Endodermal cell (in vitro differentiated cells): Measurements from ENCODE around the gene SLC39A1. TPM values are rescaled to one million over a fixed set of nuclear protein-coding genes. Genes with fewer than 3 reads are reported as not detected.

ENCODE experiments used
- DNase-seq: peaks from one replicate; pipeline ENCODE4 v3.0.0-alpha.2; 2017
- H3K27ac ChIP-seq: 2 replicates; pipeline ENCODE4 v1.5.1; 2013; ENCODE audit warnings: mild to moderate bottlenecking, low read depth, low read length, moderate library complexity
- H3K27me3 ChIP-seq: 2 replicates; pipeline ENCODE4 v1.6.1; 2013; ENCODE audit warnings: mild to moderate bottlenecking, low read length, moderate library complexity; ENCODE audit not compliant: insufficient read depth, control insufficient read depth, poor library complexity, severe bottlenecking
- H3K36me3 ChIP-seq: 2 replicates; pipeline ENCODE4 v1.7.0; 2013; ENCODE audit warnings: mild to moderate bottlenecking, low read length, moderate library complexity; ENCODE audit not compliant: control insufficient read depth, insufficient read depth
- H3K4me1 ChIP-seq: one replicate; pipeline ENCODE4 v1.7.0; 2013; ENCODE audit warnings: low read length; ENCODE audit not compliant: control insufficient read depth, insufficient read depth
- H3K4me3 ChIP-seq: 2 replicates; pipeline ENCODE4 v1.5.1; 2013; ENCODE audit warnings: mild to moderate bottlenecking, low read length, moderate library complexity
- H3K9ac ChIP-seq: 2 replicates; pipeline ENCODE4 v1.6.1; 2013; ENCODE audit warnings: mild to moderate bottlenecking, low read length, moderate library complexity; ENCODE audit not compliant: poor library complexity, severe bottlenecking; ENCODE audit errors: extremely low read depth
- H3K9me3 ChIP-seq: 2 replicates; pipeline ENCODE4 v1.6.1; 2013; ENCODE audit warnings: mild to moderate bottlenecking, low read length, moderate library complexity; ENCODE audit not compliant: control insufficient read depth
- H3K27ac Mint-ChIP-seq: 2 replicates; pipeline ENCODE4 v1.8.0; 2020; ENCODE audit warnings: mixed read lengths
- H3K27me3 Mint-ChIP-seq: 2 replicates; pipeline ENCODE4 v1.8.0; 2021; ENCODE audit warnings: mild to moderate bottlenecking, mixed read lengths; ENCODE audit not compliant: insufficient read depth
- H3K36me3 Mint-ChIP-seq: 2 replicates; pipeline ENCODE4 v1.8.0; 2020; ENCODE audit warnings: low read depth, mixed read lengths
- H3K4me1 Mint-ChIP-seq: 2 replicates; pipeline ENCODE4 v1.8.0; 2020; ENCODE audit warnings: mixed read lengths
- H3K4me3 Mint-ChIP-seq: 2 replicates; pipeline ENCODE4 v1.8.0; 2020; ENCODE audit warnings: mild to moderate bottlenecking, moderate library complexity, mixed read lengths
- H3K9me3 Mint-ChIP-seq: 2 replicates; pipeline ENCODE4 v1.8.0; 2020; ENCODE audit warnings: mild to moderate bottlenecking, mixed read lengths
- WGBS, 2 experiments: methylation state at CpG; one replicate each; pipeline versions ENCODE4 v1.1.5 to v1.1.7; 2013; ENCODE audit warnings: missing lambda C conversion rate in 2 of 2, mixed read lengths in 1 of 2; ENCODE audit not compliant: insufficient coverage in 1 of 2, insufficient read length in 1 of 2; 5-methylcytosine and 5-hydroxymethylcytosine counted together
- total RNA-seq, 2 donors: library from RNA; stranded (reverse); fragmentation: NEBNext Ultra II Directional in 1 of 2; extraction: Animal tissue kit (Norgen Biotek cat#: 25700) in 1 of 2; gene quantifications; 2 replicates in 1 of 2; 3 replicates in 1 of 2; pipeline ENCODE4 v1.2.1, GENCODE V29; 2021
- TF ChIP-seq, protein P1 (sequence below): fragments of 200-600 bp; sonication (generic); conservative IDR thresholded peaks from 2 replicates; pipeline ENCODE4 v1.5.0; 2021; ENCODE audit warnings: antibody characterized with exemption, mild to moderate bottlenecking

SLC39A1 gene
- total RNA-seq, 2 donors from 2014 or later: 129 to 154 TPM

- 90 to 94% methylated on average over 7 to 8 of the region's 8 CpGs for WGBS, 2 experiments
- Mint-ChIP-seq H3K4me3 (no peak overlapping the region), H3K27ac (no peak overlapping the region), H3K36me3 (peaks cover 57% of the 10 kb centered on the region), H3K27me3 (no peaks in the 10 kb centered on the region), H3K4me1 (no peaks in the 10 kb centered on the region), H3K9me3 (no peaks in the 10 kb centered on the region)
- H3K27ac ChIP-seq: no peak overlapping the region
- no peaks in the 10 kb centered on the region for H3K27me3 ChIP-seq
- no peak for DNase-seq
- H3K4me3 ChIP-seq: no peak overlapping the region
- no peak overlapping the region for H3K9ac ChIP-seq
- no peaks in the 10 kb centered on the region for H3K4me1 ChIP-seq
- H3K9me3 ChIP-seq: no peaks in the 10 kb centered on the region
- TF ChIP-seq, protein P1, sequence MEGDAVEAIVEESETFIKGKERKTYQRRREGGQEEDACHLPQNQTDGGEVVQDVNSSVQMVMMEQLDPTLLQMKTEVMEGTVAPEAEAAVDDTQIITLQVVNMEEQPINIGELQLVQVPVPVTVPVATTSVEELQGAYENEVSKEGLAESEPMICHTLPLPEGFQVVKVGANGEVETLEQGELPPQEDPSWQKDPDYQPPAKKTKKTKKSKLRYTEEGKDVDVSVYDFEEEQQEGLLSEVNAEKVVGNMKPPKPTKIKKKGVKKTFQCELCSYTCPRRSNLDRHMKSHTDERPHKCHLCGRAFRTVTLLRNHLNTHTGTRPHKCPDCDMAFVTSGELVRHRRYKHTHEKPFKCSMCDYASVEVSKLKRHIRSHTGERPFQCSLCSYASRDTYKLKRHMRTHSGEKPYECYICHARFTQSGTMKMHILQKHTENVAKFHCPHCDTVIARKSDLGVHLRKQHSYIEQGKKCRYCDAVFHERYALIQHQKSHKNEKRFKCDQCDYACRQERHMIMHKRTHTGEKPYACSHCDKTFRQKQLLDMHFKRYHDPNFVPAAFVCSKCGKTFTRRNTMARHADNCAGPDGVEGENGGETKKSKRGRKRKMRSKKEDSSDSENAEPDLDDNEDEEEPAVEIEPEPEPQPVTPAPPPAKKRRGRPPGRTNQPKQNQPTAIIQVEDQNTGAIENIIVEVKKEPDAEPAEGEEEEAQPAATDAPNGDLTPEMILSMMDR: no peak
- H3K36me3 ChIP-seq: peaks cover 40% of the 10 kb centered on the region
These were observed 22.6 kb downstream of the SLC39A1 start for GRCh38 chr1:153940756-153941155.

- Mint-ChIP-seq H3K27me3 (no peaks in the 10 kb centered on the region), H3K4me1 (no peaks in the 10 kb centered on the region), H3K27ac (no peak overlapping the region), H3K9me3 (no peaks in the 10 kb centered on the region), H3K4me3 (no peak overlapping the region), H3K36me3 (peaks cover 69% of the 10 kb centered on the region)
- no peak overlapping the region for H3K27ac ChIP-seq
- no peaks in the 10 kb centered on the region for H3K27me3 ChIP-seq
- H3K36me3 ChIP-seq: peaks cover 50% of the 10 kb centered on the region
- no peaks in the 10 kb centered on the region for H3K9me3 ChIP-seq
- no peak overlapping the region for H3K9ac ChIP-seq
- no peak for DNase-seq
- H3K4me1 ChIP-seq: no peaks in the 10 kb centered on the region
- 97% methylated on average over 12 of the region's 12 CpGs for WGBS, 2 experiments
- TF ChIP-seq, protein P1: no peak
- no peak overlapping the region for H3K4me3 ChIP-seq
These were observed 23.9 kb downstream of the SLC39A1 start for GRCh38 chr1:153939476-153939875.

- H3K4me3 ChIP-seq: no peak overlapping the region
- no peaks in the 10 kb centered on the region for H3K4me1 ChIP-seq
- TF ChIP-seq, protein P1: no peak
- H3K36me3 ChIP-seq: peaks cover 50% of the 10 kb centered on the region
- no peaks in the 10 kb centered on the region for H3K27me3 ChIP-seq
- no peak overlapping the region for H3K27ac ChIP-seq
- H3K27ac Mint-ChIP-seq: no peak overlapping the region
- H3K36me3 Mint-ChIP-seq: peaks cover 74% of the 10 kb centered on the region
- DNase-seq: no peak
- no peak overlapping the region for H3K9ac ChIP-seq
- no peaks in the 10 kb centered on the region for H3K9me3 ChIP-seq
- WGBS, 2 experiments: 97 to 100% methylated on average over 3 of the region's 3 CpGs
- H3K4me3 Mint-ChIP-seq: no peak overlapping the region
- no peaks in the 10 kb centered on the region for H3K9me3 Mint-ChIP-seq
- no peaks in the 10 kb centered on the region for H3K27me3 Mint-ChIP-seq
- no peaks in the 10 kb centered on the region for H3K4me1 Mint-ChIP-seq
These were observed 24.3 kb downstream of the SLC39A1 start for GRCh38 chr1:153938996-153939395.
